Measurements from ENCODE around the gene PRKAA2.

Gene PRKAA2

GRCh38 chr1:56666112-56666608, 21.0 kb downstream of the PRKAA2 start:
- Histone ChIP-seq H3K4me3 (ENCODE audit: low read length) (no peak overlapping the region), H3K27me3 (ENCODE audit: insufficient read depth, low read length) (no peaks in the 10 kb centered on the region), H3K36me3 (ENCODE audit: insufficient read depth, low read length) (no peaks in the 10 kb centered on the region), H2AFZ (ENCODE audit: low read depth, low read length) (no peak overlapping the region), H3K9me3 (ENCODE audit: low read length) (no peaks in the 10 kb centered on the region), H3K4me1 (ENCODE audit: insufficient read depth, low read length) (no peaks in the 10 kb centered on the region)

GRCh38 chr1:56670350-56670749, 25.2 kb downstream of the PRKAA2 start:
- no peaks in the 10 kb centered on the region for H3K27me3 ChIP-seq (ENCODE audit: insufficient read depth, low read length)
- H3K9me3 ChIP-seq (ENCODE audit: low read length), result no peaks in the 10 kb centered on the region
- H3K4me1 ChIP-seq (ENCODE audit: insufficient read depth, low read length), result no peaks in the 10 kb centered on the region
- no peak overlapping the region for H3K4me3 ChIP-seq (ENCODE audit: low read length)
- H3K36me3 ChIP-seq (ENCODE audit: insufficient read depth, low read length), result no peaks in the 10 kb centered on the region
- H2AFZ ChIP-seq (ENCODE audit: low read depth, low read length), result no peak overlapping the region

- H3K4me1 ChIP-seq (ENCODE audit: insufficient read depth, low read length), result no peaks in the 10 kb centered on the region
- H3K36me3 ChIP-seq (ENCODE audit: insufficient read depth, low read length), result no peaks in the 10 kb centered on the region
- H3K4me3 ChIP-seq (ENCODE audit: low read length), result no peak overlapping the region
- H3K27me3 ChIP-seq (ENCODE audit: insufficient read depth, low read length), result no peaks in the 10 kb centered on the region
- no peak overlapping the region for H2AFZ ChIP-seq (ENCODE audit: low read depth, low read length)
- no peaks in the 10 kb centered on the region for H3K9me3 ChIP-seq (ENCODE audit: low read length)
Observed at GRCh38 chr1:56671085-56671484, 26.0 kb downstream of the PRKAA2 start.

- no peaks in the 10 kb centered on the region for H3K27me3 ChIP-seq (ENCODE audit: insufficient read depth, low read length)
- H3K9me3 ChIP-seq (ENCODE audit: low read length), result no peaks in the 10 kb centered on the region
- no peaks in the 10 kb centered on the region for H3K36me3 ChIP-seq (ENCODE audit: insufficient read depth, low read length)
- H2AFZ ChIP-seq (ENCODE audit: low read depth, low read length), result no peak overlapping the region
- H3K4me3 ChIP-seq (ENCODE audit: low read length), result no peak overlapping the region
- H3K4me1 ChIP-seq (ENCODE audit: insufficient read depth, low read length), result no peaks in the 10 kb centered on the region
Observed at GRCh38 chr1:56671542-56671941, 26.4 kb downstream of the PRKAA2 start.

GRCh38 chr1:56672579-56672978, 27.5 kb downstream of the PRKAA2 start:
- Histone ChIP-seq H2AFZ (ENCODE audit: low read depth, low read length) (no peak overlapping the region), H3K27me3 (ENCODE audit: insufficient read depth, low read length) (no peaks in the 10 kb centered on the region), H3K36me3 (ENCODE audit: insufficient read depth, low read length) (no peaks in the 10 kb centered on the region)

GRCh38 chr1:56675763-56676162, 30.6 kb downstream of the PRKAA2 start:
- Histone ChIP-seq H3K36me3 (ENCODE audit: insufficient read depth, low read length) (no peaks in the 10 kb centered on the region), H3K4me3 (ENCODE audit: low read length) (no peak overlapping the region), H3K27me3 (ENCODE audit: insufficient read depth, low read length) (no peaks in the 10 kb centered on the region), H3K4me1 (ENCODE audit: insufficient read depth, low read length) (no peaks in the 10 kb centered on the region), H2AFZ (ENCODE audit: low read depth, low read length) (no peak overlapping the region), H3K9me3 (ENCODE audit: low read length) (no peaks in the 10 kb centered on the region)

More at GRCh38 chr1:56672579-56672978, 27.5 kb downstream of the PRKAA2 start:
- Histone ChIP-seq H3K4me1 (ENCODE audit: insufficient read depth, low read length) (no peaks in the 10 kb centered on the region), H3K9me3 (ENCODE audit: low read length) (no peaks in the 10 kb centered on the region), H3K4me3 (ENCODE audit: low read length) (no peak overlapping the region)

GRCh38 chr1:56676571-56677035, 31.5 kb downstream of the PRKAA2 start:
- no peaks in the 10 kb centered on the region for H3K4me1 ChIP-seq (ENCODE audit: insufficient read depth, low read length)
- no peaks in the 10 kb centered on the region for H3K36me3 ChIP-seq (ENCODE audit: insufficient read depth, low read length)
- no peaks in the 10 kb centered on the region for H3K27me3 ChIP-seq (ENCODE audit: insufficient read depth, low read length)
- no peak overlapping the region for H3K4me3 ChIP-seq (ENCODE audit: low read length)
- no peak overlapping the region for H2AFZ ChIP-seq (ENCODE audit: low read depth, low read length)
- H3K9me3 ChIP-seq (ENCODE audit: low read length), result no peaks in the 10 kb centered on the region

GRCh38 chr1:56683569-56683968, 38.5 kb downstream of the PRKAA2 start:
- Histone ChIP-seq H3K9me3 (ENCODE audit: low read length) (no peaks in the 10 kb centered on the region), H3K36me3 (ENCODE audit: insufficient read depth, low read length) (no peaks in the 10 kb centered on the region), H3K4me3 (ENCODE audit: low read length) (no peak overlapping the region), H3K4me1 (ENCODE audit: insufficient read depth, low read length) (no peaks in the 10 kb centered on the region), H2AFZ (ENCODE audit: low read depth, low read length) (no peak overlapping the region), H3K27me3 (ENCODE audit: insufficient read depth, low read length) (no peaks in the 10 kb centered on the region)

GRCh38 chr1:56686169-56686568, 41.1 kb downstream of the PRKAA2 start:
- H3K4me1 ChIP-seq (ENCODE audit: insufficient read depth, low read length), result no peaks in the 10 kb centered on the region
- no peak overlapping the region for H3K4me3 ChIP-seq (ENCODE audit: low read length)
- H3K27me3 ChIP-seq (ENCODE audit: insufficient read depth, low read length), result no peaks in the 10 kb centered on the region
- no peaks in the 10 kb centered on the region for H3K9me3 ChIP-seq (ENCODE audit: low read length)
- H3K36me3 ChIP-seq (ENCODE audit: insufficient read depth, low read length), result no peaks in the 10 kb centered on the region
- no peak overlapping the region for H2AFZ ChIP-seq (ENCODE audit: low read depth, low read length)

- Histone ChIP-seq H2AFZ (ENCODE audit: low read depth, low read length) (no peak overlapping the region), H3K4me3 (ENCODE audit: low read length) (no peak overlapping the region), H3K4me1 (ENCODE audit: insufficient read depth, low read length) (no peaks in the 10 kb centered on the region), H3K9me3 (ENCODE audit: low read length) (no peaks in the 10 kb centered on the region), H3K27me3 (ENCODE audit: insufficient read depth, low read length) (no peaks in the 10 kb centered on the region), H3K36me3 (ENCODE audit: insufficient read depth, low read length) (peaks cover 2% of the 10 kb centered on the region)
Observed at GRCh38 chr1:56688522-56689026, 43.5 kb downstream of the PRKAA2 start.

- peaks cover 22% of the 10 kb centered on the region for H3K36me3 ChIP-seq (ENCODE audit: insufficient read depth, low read length)
- no peaks in the 10 kb centered on the region for H3K27me3 ChIP-seq (ENCODE audit: insufficient read depth, low read length)
- H3K9me3 ChIP-seq (ENCODE audit: low read length), result peaks cover 3% of the 10 kb centered on the region
- H2AFZ ChIP-seq (ENCODE audit: low read depth, low read length), result no peak overlapping the region
- H3K4me1 ChIP-seq (ENCODE audit: insufficient read depth, low read length), result no peaks in the 10 kb centered on the region
- no peak overlapping the region for H3K4me3 ChIP-seq (ENCODE audit: low read length)
Observed at GRCh38 chr1:56696663-56697062, 51.5 kb downstream of the PRKAA2 start.

GRCh38 chr1:56703747-56704146, 58.6 kb downstream of the PRKAA2 start:
- peaks cover 5% of the 10 kb centered on the region for H3K9me3 ChIP-seq (ENCODE audit: low read length)

GRCh38 chr1:56707379-56707778, 62.3 kb downstream of the PRKAA2 start:
- Histone ChIP-seq H2AFZ (ENCODE audit: low read depth, low read length) (no peak overlapping the region), H3K9me3 (ENCODE audit: low read length) (peaks cover 3% of the 10 kb centered on the region), H3K4me1 (ENCODE audit: insufficient read depth, low read length) (no peaks in the 10 kb centered on the region), H3K4me3 (ENCODE audit: low read length) (no peak overlapping the region), H3K36me3 (ENCODE audit: insufficient read depth, low read length) (peaks cover 30% of the 10 kb centered on the region), H3K27me3 (ENCODE audit: insufficient read depth, low read length) (no peaks in the 10 kb centered on the region)

More at GRCh38 chr1:56703747-56704146, 58.6 kb downstream of the PRKAA2 start:
- Histone ChIP-seq H3K36me3 (ENCODE audit: insufficient read depth, low read length) (peaks cover 36% of the 10 kb centered on the region), H3K4me3 (ENCODE audit: low read length) (no peak overlapping the region), H2AFZ (ENCODE audit: low read depth, low read length) (no peak overlapping the region), H3K27me3 (ENCODE audit: insufficient read depth, low read length) (no peaks in the 10 kb centered on the region), H3K4me1 (ENCODE audit: insufficient read depth, low read length) (no peaks in the 10 kb centered on the region)

- Histone ChIP-seq H3K4me1 (ENCODE audit: insufficient read depth, low read length) (no peaks in the 10 kb centered on the region), H3K36me3 (ENCODE audit: insufficient read depth, low read length) (peaks cover 24% of the 10 kb centered on the region), H3K4me3 (ENCODE audit: low read length) (no peak overlapping the region), H2AFZ (ENCODE audit: low read depth, low read length) (no peak overlapping the region), H3K9me3 (ENCODE audit: low read length) (no peaks in the 10 kb centered on the region), H3K27me3 (ENCODE audit: insufficient read depth, low read length) (no peaks in the 10 kb centered on the region)
Observed at GRCh38 chr1:56709269-56709880, 64.3 kb downstream of the PRKAA2 start.
